ENCODE measurements around the gene HMX1. TPM values are rescaled to one million over a fixed set of nuclear protein-coding genes. Genes with fewer than 3 reads are reported as not detected.

HMX1 gene
- total RNA-seq, 2 experiments from 2014 or later = not detected

GRCh38 chr4:8912506-8912905, 40.9 kb upstream of the HMX1 start:
- no peaks in the 10 kb centered on the region for H3K9me3 Mint-ChIP-seq
- no peaks in the 10 kb centered on the region for H3K27me3 Mint-ChIP-seq
- no peaks in the 10 kb centered on the region for H3K4me1 Mint-ChIP-seq
- DNase-seq = no peak
- no peak overlapping the region for H3K27ac Mint-ChIP-seq
- H3K36me3 Mint-ChIP-seq = no peaks in the 10 kb centered on the region
- H3K4me3 Mint-ChIP-seq = no peak overlapping the region

DNA sequence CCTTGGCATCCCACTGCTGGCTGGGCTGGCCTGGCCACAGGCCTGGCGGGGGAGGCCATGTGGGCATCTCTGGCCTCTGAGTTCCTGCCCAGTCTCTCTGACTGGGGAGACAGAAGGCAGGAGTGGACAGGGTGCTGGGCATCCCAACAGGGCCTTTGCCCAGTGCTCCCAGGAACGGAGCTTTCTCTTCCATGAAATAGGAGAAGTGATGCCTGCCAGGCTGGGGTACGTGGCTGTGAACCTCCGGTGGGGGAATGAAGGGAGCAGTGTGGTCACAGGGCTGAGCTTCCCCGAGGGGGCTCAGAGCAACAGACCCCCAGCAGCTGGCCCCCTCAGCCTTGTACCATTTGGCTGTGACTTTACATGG, 40.4 kb upstream of the HMX1 start:
- H3K4me3 Mint-ChIP-seq = no peak overlapping the region
- no peak overlapping the region for H3K27ac Mint-ChIP-seq
- H3K36me3 Mint-ChIP-seq = no peaks in the 10 kb centered on the region
- no peak for DNase-seq
- no peaks in the 10 kb centered on the region for H3K9me3 Mint-ChIP-seq
- H3K27me3 Mint-ChIP-seq = no peaks in the 10 kb centered on the region
- H3K4me1 Mint-ChIP-seq = no peaks in the 10 kb centered on the region

DNA sequence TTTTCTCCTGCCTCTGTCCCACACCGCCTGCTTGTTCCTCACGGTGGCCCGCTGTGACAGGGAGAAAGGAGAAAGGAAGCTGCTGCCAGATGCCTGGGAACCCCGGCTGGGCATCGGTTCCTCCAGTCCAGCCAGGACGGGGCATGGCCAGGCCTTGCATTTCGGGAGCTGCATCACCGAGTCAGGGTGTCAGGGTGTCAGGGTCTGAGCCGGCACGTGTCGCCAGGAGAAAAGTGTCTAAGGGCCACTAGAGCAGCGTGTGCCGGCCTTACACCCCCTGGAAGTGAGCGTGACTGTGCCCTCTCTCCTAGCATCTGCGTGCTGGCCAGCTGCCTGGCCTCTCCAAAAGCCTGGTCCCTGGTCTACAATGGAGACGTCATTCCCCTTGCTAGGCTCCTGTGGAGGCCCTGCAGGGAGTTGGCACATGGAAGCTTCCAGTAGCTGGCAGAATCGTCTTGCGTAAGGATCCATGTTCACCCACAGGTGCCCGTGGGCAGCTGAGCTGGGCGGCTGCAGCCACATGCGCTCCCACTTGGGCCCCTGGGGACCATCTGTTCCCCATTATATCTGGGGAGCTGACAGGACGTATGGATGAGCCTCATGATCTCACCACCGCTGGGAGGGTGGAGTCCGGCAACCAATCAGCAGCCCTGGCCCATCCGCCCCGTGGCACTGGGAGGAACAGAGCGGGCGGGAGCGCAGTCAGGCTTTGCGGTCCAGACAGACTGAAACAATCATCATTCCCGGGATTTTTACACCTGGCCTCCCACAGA, 39.9 kb upstream of the HMX1 start:
- no peak for DNase-seq
- Mint-ChIP-seq H3K27me3 (no peaks in the 10 kb centered on the region), H3K9me3 (no peaks in the 10 kb centered on the region), H3K4me1 (no peaks in the 10 kb centered on the region), H3K36me3 (no peaks in the 10 kb centered on the region), H3K27ac (no peak overlapping the region), H3K4me3 (no peak overlapping the region)

- Mint-ChIP-seq H3K4me3 (no peak overlapping the region), H3K27ac (no peak overlapping the region), H3K36me3 (no peaks in the 10 kb centered on the region), H3K27me3 (no peaks in the 10 kb centered on the region), H3K4me1 (no peaks in the 10 kb centered on the region), H3K9me3 (no peaks in the 10 kb centered on the region)
- no peak for DNase-seq
Measured at GRCh38 chr4:8910822-8911315, 39.2 kb upstream of the HMX1 start.

DNA sequence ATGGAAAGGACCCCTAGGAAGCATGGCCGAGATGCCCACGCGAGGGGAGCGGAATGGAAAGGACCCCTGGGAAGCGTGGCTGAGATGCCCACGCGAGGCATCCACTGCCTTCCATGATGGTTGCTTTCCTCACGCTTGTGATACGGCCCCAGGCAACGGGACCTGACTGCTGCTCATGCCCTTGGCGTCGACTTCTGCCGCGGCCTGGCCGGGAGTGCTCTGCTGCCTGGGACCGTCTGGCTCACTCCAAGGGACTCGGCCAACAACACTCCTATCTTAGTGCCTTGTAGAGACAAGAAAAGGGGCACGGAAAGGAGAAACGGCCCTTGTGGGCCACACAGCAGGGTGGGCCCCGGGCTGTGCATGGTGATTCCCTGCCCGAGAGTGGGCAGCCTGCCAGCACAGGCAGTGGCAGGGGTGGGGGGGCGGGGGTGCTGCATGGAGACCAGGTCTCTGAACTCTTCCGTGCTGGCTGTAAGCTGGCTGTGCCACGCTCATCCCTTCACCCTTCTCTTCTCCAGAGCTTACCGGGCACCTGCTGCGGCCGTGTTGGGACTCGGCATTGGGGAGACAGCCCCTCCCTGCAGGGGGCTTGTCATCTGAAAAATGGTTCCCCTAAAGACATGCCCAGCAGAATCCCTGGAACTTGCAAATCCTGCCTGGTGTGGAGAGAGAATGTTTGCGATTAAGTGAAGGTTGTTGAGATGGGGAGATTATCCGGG, 38.6 kb upstream of the HMX1 start:
- H3K9me3 Mint-ChIP-seq = no peaks in the 10 kb centered on the region
- no peak overlapping the region for H3K4me3 Mint-ChIP-seq

GRCh38 chr4:8909548-8909947, 37.9 kb upstream of the HMX1 start:
- Mint-ChIP-seq H3K36me3 (no peaks in the 10 kb centered on the region), H3K9me3 (no peaks in the 10 kb centered on the region), H3K4me1 (no peaks in the 10 kb centered on the region), H3K4me3 (no peak overlapping the region), H3K27me3 (no peaks in the 10 kb centered on the region), H3K27ac (no peak overlapping the region)
- DNase-seq = no peak

More for the DNA sequence above, 38.6 kb upstream of the HMX1 start:
- no peak for DNase-seq
- no peaks in the 10 kb centered on the region for H3K36me3 Mint-ChIP-seq
- H3K4me1 Mint-ChIP-seq = no peaks in the 10 kb centered on the region
- H3K27me3 Mint-ChIP-seq = no peaks in the 10 kb centered on the region
- H3K27ac Mint-ChIP-seq = no peak overlapping the region

DNA sequence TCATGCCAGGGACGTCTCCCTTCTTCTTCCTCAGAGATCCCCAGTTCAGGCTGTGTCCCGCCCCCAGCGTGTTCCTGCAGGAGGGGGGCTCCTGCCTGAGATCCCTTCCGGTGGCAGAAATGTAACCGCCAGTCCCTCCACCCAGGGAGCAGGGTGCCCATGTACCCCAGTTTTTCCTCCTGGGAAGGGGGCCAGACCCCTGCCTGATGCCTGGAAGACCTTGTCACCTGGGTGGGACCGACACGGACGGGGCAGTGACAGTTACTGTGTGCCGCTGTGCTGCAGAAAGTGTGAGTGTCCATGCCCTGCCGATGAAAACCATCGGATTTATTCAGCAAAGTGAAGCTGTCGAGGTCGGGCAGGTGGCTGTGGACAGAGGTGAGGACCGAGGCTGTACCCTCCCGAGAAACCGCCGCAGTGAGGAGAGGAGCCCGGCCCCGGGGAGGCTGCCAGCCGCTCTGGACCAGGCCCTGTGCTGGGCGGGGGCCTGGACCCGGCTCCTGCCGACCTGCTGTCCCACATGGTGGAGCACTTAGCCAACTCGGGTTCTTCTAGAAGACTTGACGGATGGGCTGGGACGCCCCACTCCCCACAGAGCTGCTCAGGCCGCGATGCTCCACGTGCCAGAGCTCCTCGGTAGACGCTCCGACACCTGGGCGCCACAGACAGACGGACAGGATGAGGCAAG, 36.7 kb upstream of the HMX1 start:
- no peak for DNase-seq
- Mint-ChIP-seq H3K27ac (no peak overlapping the region), H3K9me3 (no peaks in the 10 kb centered on the region), H3K4me3 (no peak overlapping the region), H3K36me3 (no peaks in the 10 kb centered on the region), H3K4me1 (no peaks in the 10 kb centered on the region), H3K27me3 (no peaks in the 10 kb centered on the region)

- H3K27me3 Mint-ChIP-seq = no peaks in the 10 kb centered on the region
- H3K9me3 Mint-ChIP-seq = no peaks in the 10 kb centered on the region
- H3K4me1 Mint-ChIP-seq = no peaks in the 10 kb centered on the region
- no peak for DNase-seq
- no peaks in the 10 kb centered on the region for H3K36me3 Mint-ChIP-seq
- H3K27ac Mint-ChIP-seq = no peak overlapping the region
- no peak overlapping the region for H3K4me3 Mint-ChIP-seq
Measured at GRCh38 chr4:8907596-8908205, 36.1 kb upstream of the HMX1 start.

DNA sequence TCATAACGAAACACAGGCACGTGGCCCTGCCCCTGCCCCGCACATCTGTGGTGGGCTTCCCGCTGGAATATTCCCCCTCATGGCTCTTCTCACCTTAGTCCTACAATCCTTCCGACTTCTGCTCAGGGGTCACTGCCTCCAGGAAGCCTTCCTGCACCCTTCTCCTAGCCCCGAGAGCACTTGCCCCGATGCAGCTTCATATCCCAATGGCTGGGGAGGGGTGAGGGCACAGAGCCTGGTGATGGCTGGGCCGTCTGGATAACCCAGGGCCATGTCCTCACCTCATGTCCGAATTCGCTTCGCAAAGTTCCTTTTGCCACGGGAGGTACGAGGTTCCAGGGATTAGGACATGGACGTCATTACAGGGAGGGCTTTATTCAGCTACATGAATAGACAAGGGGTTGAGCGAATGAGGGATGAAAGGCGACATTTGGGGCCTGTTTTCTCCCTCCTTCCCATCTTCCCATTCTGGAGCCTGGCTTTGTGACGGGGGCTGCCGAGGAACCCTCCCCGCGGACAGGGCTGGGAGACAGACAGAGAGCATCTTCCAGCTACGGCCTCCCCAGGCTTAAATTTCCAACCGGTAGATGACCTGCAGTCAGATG, 35.5 kb upstream of the HMX1 start:
- no peak for DNase-seq
- no peak overlapping the region for H3K4me3 Mint-ChIP-seq

DNA sequence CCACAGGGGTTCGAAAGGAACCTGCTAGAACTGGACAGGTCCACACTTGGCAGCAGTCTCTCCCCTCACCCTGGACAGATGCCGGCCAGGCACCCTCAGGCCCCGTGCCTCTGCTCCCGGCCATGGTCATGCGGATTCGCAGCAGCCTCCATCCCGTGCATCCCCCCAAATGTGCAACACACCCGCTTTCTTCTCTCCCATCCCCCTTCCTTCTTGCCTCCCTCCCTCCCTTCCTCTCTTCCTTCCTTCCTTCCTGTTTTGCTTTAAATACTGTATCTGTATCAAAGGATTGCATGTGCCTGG, 35.0 kb upstream of the HMX1 start:
- H3K27me3 Mint-ChIP-seq = no peaks in the 10 kb centered on the region
- no peaks in the 10 kb centered on the region for H3K36me3 Mint-ChIP-seq
- no peak for DNase-seq
- H3K4me1 Mint-ChIP-seq = no peaks in the 10 kb centered on the region
- no peak overlapping the region for H3K4me3 Mint-ChIP-seq
- peaks cover 6% of the 10 kb centered on the region for H3K9me3 Mint-ChIP-seq
- H3K27ac Mint-ChIP-seq = no peak overlapping the region

More for the DNA sequence above, 35.5 kb upstream of the HMX1 start:
- Mint-ChIP-seq H3K27ac (no peak overlapping the region), H3K9me3 (peaks cover 2% of the 10 kb centered on the region), H3K27me3 (no peaks in the 10 kb centered on the region), H3K4me1 (no peaks in the 10 kb centered on the region), H3K36me3 (no peaks in the 10 kb centered on the region)

GRCh38 chr4:8905773-8906667, 34.4 kb upstream of the HMX1 start:
- no peaks in the 10 kb centered on the region for H3K4me1 Mint-ChIP-seq
- H3K4me3 Mint-ChIP-seq = no peak overlapping the region
- peaks cover 9% of the 10 kb centered on the region for H3K9me3 Mint-ChIP-seq
- no peak overlapping the region for H3K27ac Mint-ChIP-seq
- H3K27me3 Mint-ChIP-seq = no peaks in the 10 kb centered on the region
- H3K36me3 Mint-ChIP-seq = no peaks in the 10 kb centered on the region
- DNase-seq = no peak

DNA sequence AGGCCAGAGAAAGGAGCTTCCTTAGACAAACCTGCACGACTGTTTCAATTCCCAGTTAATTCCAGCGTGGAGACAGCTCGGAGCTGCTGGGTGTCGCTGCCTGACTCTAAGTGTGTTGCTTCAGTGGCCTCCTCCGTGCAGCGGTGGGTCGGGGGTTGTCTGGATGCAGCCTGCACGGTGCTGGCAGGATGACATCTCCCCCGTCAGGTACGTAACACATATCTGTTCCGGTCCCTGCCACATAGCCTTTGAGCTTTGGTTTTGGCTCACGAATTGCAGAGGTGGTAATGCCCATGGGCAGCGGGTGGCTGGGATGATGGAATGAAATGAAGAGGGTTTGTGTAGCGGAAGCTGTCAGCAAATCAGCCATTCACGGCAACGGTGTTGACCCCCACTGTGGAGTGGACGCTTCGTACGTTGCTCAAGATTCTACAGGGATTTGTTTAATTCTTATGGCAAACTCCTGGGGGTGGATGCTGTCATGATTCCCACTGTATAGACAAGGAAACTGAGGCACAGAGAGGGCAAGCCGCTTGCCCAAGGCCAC, 33.7 kb upstream of the HMX1 start:
- no peaks in the 10 kb centered on the region for H3K27me3 Mint-ChIP-seq
- no peak for DNase-seq
- peaks cover 9% of the 10 kb centered on the region for H3K9me3 Mint-ChIP-seq

GRCh38 chr4:8904666-8905065, 33.0 kb upstream of the HMX1 start:
- Mint-ChIP-seq H3K27ac (no peak overlapping the region), H3K27me3 (no peaks in the 10 kb centered on the region), H3K4me1 (no peaks in the 10 kb centered on the region), H3K4me3 (no peak overlapping the region), H3K9me3 (peaks cover 9% of the 10 kb centered on the region), H3K36me3 (no peaks in the 10 kb centered on the region)
- DNase-seq = no peak

More for the DNA sequence above, 33.7 kb upstream of the HMX1 start:
- no peaks in the 10 kb centered on the region for H3K36me3 Mint-ChIP-seq
- no peak overlapping the region for H3K27ac Mint-ChIP-seq
- no peak overlapping the region for H3K4me3 Mint-ChIP-seq
- no peaks in the 10 kb centered on the region for H3K4me1 Mint-ChIP-seq

DNA sequence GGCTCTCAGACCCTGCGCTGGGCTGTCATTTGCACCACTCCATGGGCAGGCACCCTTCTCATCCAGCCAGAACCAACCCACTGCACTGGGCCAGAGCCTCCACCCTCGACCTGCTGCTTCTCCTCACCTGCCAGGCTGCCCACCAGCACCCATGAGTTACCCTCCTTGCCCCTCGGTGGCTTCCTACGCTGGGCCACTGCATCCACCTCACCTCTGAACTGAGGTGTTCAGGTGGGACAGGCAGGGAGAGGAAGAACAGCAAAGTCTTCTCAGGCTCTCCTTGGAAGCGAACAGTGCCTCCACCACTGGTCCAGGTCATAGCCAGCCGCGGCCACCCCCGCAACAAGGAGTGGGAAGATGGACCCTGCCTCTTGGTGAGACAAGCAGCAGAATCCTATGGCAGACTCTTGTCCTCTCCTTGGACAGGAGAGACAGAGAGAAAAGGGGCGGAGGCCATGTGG, 32.4 kb upstream of the HMX1 start:
- peaks cover 9% of the 10 kb centered on the region for H3K9me3 Mint-ChIP-seq
- no peak overlapping the region for H3K4me3 Mint-ChIP-seq
- H3K4me1 Mint-ChIP-seq = no peaks in the 10 kb centered on the region
- no peaks in the 10 kb centered on the region for H3K36me3 Mint-ChIP-seq
- no peak overlapping the region for H3K27ac Mint-ChIP-seq
- no peak for DNase-seq
- no peaks in the 10 kb centered on the region for H3K27me3 Mint-ChIP-seq

Measured in activated naive CD8-positive, alpha-beta T cell treated with anti-CD3 and anti-CD28 coated beads for 36 hours (primary cell).